IPS-NIHi7 (cell line): ENCODE measurements around the gene NFILZ.
A peak's percentile ranks its signal among the peaks of the same experiment; 100 is the strongest.
"Not testable (repeated sequence)": the region's sequence is repeated elsewhere in the genome, so short reads cannot be mapped to it uniquely, and the experiment has no call there.

Source experiments
- DNase-seq: peaks from one replicate; pipeline ENCODE4 v3.0.0; 2012; ENCODE audit warnings: mixed read lengths; ENCODE audit errors: extremely low spot score

NFILZ gene

GRCh38 chr19:8611877-8612806, 18.3 kb upstream of the NFILZ start:
- DNase-seq = peak; percentile 57

- no peak for DNase-seq
Measured at GRCh38 chr19:8612807-8613171, 17.6 kb upstream of the NFILZ start.

- DNase-seq = no peak
Measured at GRCh38 chr19:8614455-8614854, 16.0 kb upstream of the NFILZ start.

GRCh38 chr19:8615024-8615423, 15.4 kb upstream of the NFILZ start:
- DNase-seq = no peak

- DNase-seq = peak; percentile 77
Measured at GRCh38 chr19:8615813-8616596, 14.4 kb upstream of the NFILZ start.

- DNase-seq = no peak
Measured at GRCh38 chr19:8616861-8617260, 13.6 kb upstream of the NFILZ start.

- not testable (repeated sequence) for DNase-seq
Measured at GRCh38 chr19:8617325-8617724, 13.1 kb upstream of the NFILZ start.

- DNase-seq = no peak
Measured at GRCh38 chr19:8617984-8618383, 12.4 kb upstream of the NFILZ start.

- no peak for DNase-seq
Measured at GRCh38 chr19:8618751-8619150, 11.7 kb upstream of the NFILZ start.

GRCh38 chr19:8622886-8623285, 7.5 kb upstream of the NFILZ start:
- not testable (repeated sequence) for DNase-seq

GRCh38 chr19:8626842-8627241, 3.6 kb upstream of the NFILZ start:
- DNase-seq = no peak

GRCh38 chr19:8629184-8629583, 1.2 kb upstream of the NFILZ start:
- DNase-seq = no peak

GRCh38 chr19:8630796-8631424, 477 bp downstream of the NFILZ start:
- DNase-seq = no peak

GRCh38 chr19:8631425-8631819, 989 bp downstream of the NFILZ start:
- peak; percentile 51 for DNase-seq

GRCh38 chr19:8635422-8635821, 5.0 kb downstream of the NFILZ start:
- no peak for DNase-seq

- not testable (repeated sequence) for DNase-seq
Measured at GRCh38 chr19:8637070-8637469, 6.6 kb downstream of the NFILZ start.

GRCh38 chr19:8638078-8638619, 7.7 kb downstream of the NFILZ start:
- no peak for DNase-seq

- no peak for DNase-seq
Measured at GRCh38 chr19:8639821-8640401, 9.5 kb downstream of the NFILZ start.

GRCh38 chr19:8640402-8641004, 10.1 kb downstream of the NFILZ start:
- no peak for DNase-seq

- no peak for DNase-seq
Measured at GRCh38 chr19:8641221-8641907, 10.9 kb downstream of the NFILZ start.
